Left ventricle myocardium inferior (tissue), 1 donor: ENCODE data around the gene PLCXD1. TPM values are rescaled to one million over a fixed set of nuclear protein-coding genes. Genes with fewer than 3 reads are reported as not detected.

Experiments used
- DNase-seq: peaks from one replicate; pipeline ENCODE4 v3.0.0-alpha.2; 2020
- H3K27ac ChIP-seq: fragments of 200-600 bp; replicated peaks from 2 replicates; pipeline ENCODE4 v1.8.0; 2021
- H3K27me3 ChIP-seq: fragments of 200-600 bp; 2 replicates; pipeline ENCODE4 v1.8.0; 2021; ENCODE audit warnings: low read depth
- H3K36me3 ChIP-seq: fragments of 200-600 bp; 2 replicates; pipeline ENCODE4 v1.8.0; 2021
- H3K4me1 ChIP-seq: fragments of 200-600 bp; 2 replicates; pipeline ENCODE4 v1.8.0; 2021
- H3K4me3 ChIP-seq: fragments of 200-600 bp; 2 replicates; pipeline ENCODE4 v1.8.0; 2021; ENCODE audit warnings: mild to moderate bottlenecking, moderate library complexity
- H3K9me3 ChIP-seq: fragments of 200-600 bp; replicated peaks from 2 replicates; pipeline ENCODE4 v1.8.0; 2021
- CTCF ChIP-seq: fragments of 200-600 bp; IDR thresholded peaks from 2 replicates; pipeline ENCODE4 v1.8.0; 2021; ENCODE audit warnings: antibody characterized with exemption, mild to moderate bottlenecking, borderline replicate concordance
- intact Hi-C: fragments of 100-400 bp; cut with micrococcal nuclease; formaldehyde crosslinking; loops from one replicate; pipeline ENCODE4 v1.11.0; 2022
- total RNA-seq: library from RNA; stranded (reverse); fragmentation: NEBNext Ultra II Directional; extraction: Animal tissue kit (Norgen Biotek cat#: 25700); gene quantifications from one replicate; pipeline ENCODE4 v1.2.1, GENCODE V29; 2021
- donor health status: DM: no; HTN: yes; CAD: no; lungs with severe emphysema.

Gene PLCXD1
- total RNA-seq, 1 donor from 2014 or later: 4.0 TPM

- no peak for TF ChIP-seq CTCF
- Histone ChIP-seq H3K9me3 (no peaks in the 10 kb centered on the region), H3K27me3 (no peaks in the 10 kb centered on the region), H3K4me3 (no peak overlapping the region), H3K4me1 (peaks cover 21% of the 10 kb centered on the region), H3K27ac (no peak overlapping the region), H3K36me3 (peaks cover 30% of the 10 kb centered on the region)
- DNase-seq: peak; percentile 10
- intact Hi-C loops: no loop called here
These were observed 64.1 kb downstream of the PLCXD1 start for GRCh38 chrX:345020-345925.

- H3K9me3 ChIP-seq: no peaks in the 10 kb centered on the region
- intact Hi-C loops: no loop called here
- H3K4me1 ChIP-seq: peaks cover 28% of the 10 kb centered on the region
- no peak for TF ChIP-seq CTCF
- H3K27me3 ChIP-seq: no peaks in the 10 kb centered on the region
- peaks cover 28% of the 10 kb centered on the region for H3K36me3 ChIP-seq
- peak; percentile 12 for DNase-seq
- no peak overlapping the region for H3K4me3 ChIP-seq
- H3K27ac ChIP-seq: no peak overlapping the region
These were observed 65.0 kb downstream of the PLCXD1 start for GRCh38 chrX:346034-346813.

- Histone ChIP-seq H3K27ac (no peak overlapping the region), H3K27me3 (no peaks in the 10 kb centered on the region)
- peak; percentile 12 for DNase-seq
These were observed 66.4 kb downstream of the PLCXD1 start for GRCh38 chrX:347351-348117.

GRCh38 chrX:348461-349117 is 67.4 kb downstream of the PLCXD1 start:
- Histone ChIP-seq H3K27me3 (no peaks in the 10 kb centered on the region), H3K36me3 (peaks cover 20% of the 10 kb centered on the region), H3K4me1 (peaks cover 37% of the 10 kb centered on the region), H3K9me3 (no peaks in the 10 kb centered on the region), H3K4me3 (no peak overlapping the region), H3K27ac (peak overlapping the region; percentile 63)
- TF ChIP-seq CTCF: no peak
- peak; percentile 9 for DNase-seq
- intact Hi-C loops: no loop called here

More at GRCh38 chrX:347351-348117, 66.4 kb downstream of the PLCXD1 start:
- intact Hi-C loops: no loop called here
- no peaks in the 10 kb centered on the region for H3K9me3 ChIP-seq
- no peak for TF ChIP-seq CTCF
- peaks cover 20% of the 10 kb centered on the region for H3K36me3 ChIP-seq
- H3K4me3 ChIP-seq: no peak overlapping the region
- peaks cover 37% of the 10 kb centered on the region for H3K4me1 ChIP-seq

GRCh38 chrX:349196-349595 is 68.0 kb downstream of the PLCXD1 start:
- Histone ChIP-seq H3K4me3 (no peak overlapping the region), H3K36me3 (peaks cover 20% of the 10 kb centered on the region), H3K27me3 (no peaks in the 10 kb centered on the region), H3K9me3 (no peaks in the 10 kb centered on the region), H3K4me1 (peaks cover 37% of the 10 kb centered on the region), H3K27ac (peak overlapping the region; percentile 63)
- no peak for TF ChIP-seq CTCF
- DNase-seq: peak; percentile 13
- intact Hi-C loops: no loop called here
